K562 (cell line): ENCODE results near the gene GATA2. TPM values are rescaled to one million over a fixed set of nuclear protein-coding genes. Genes with fewer than 3 reads are reported as not detected.

Experiments used
- CBFA2T3 ChIP-seq: fragments of 450-650 bp; IDR thresholded peaks from 2 replicates; pipeline ENCODE4 v1.6.1; 2017
- CHCHD3 ChIP-seq: fragments of 250-450 bp; sonication (Bioruptor Pico); IDR thresholded peaks from 2 replicates; pipeline ENCODE4 v2.1.2; 2022; ENCODE audit warnings: mild to moderate bottlenecking
- ELK1 ChIP-seq: sonication (generic); formaldehyde crosslinking; IDR thresholded peaks from 2 replicates; pipeline ENCODE4 v1.8.1; 2022; ENCODE audit warnings: missing genetic modification reagents
- HMG20A ChIP-seq: fragments of 450-650 bp; formaldehyde crosslinking; conservative IDR thresholded peaks from 2 replicates; pipeline ENCODE4 v1.4.0; 2020; ENCODE audit warnings: mild to moderate bottlenecking, mixed read lengths
- MAFF ChIP-seq: IDR thresholded peaks from 2 replicates; pipeline ENCODE4 v1.6.1; 2012; ENCODE audit warnings: low read length, improper control_type of control experiment
- MIER1 ChIP-seq: fragments of 450-650 bp; IDR thresholded peaks from 2 replicates; pipeline ENCODE4 v1.6.1; 2016; ENCODE audit warnings: antibody characterized with exemption, mild to moderate bottlenecking, low read depth
- NKRF ChIP-seq: fragments of 450-650 bp; IDR thresholded peaks from 2 replicates; pipeline ENCODE4 v1.6.1; 2016; ENCODE audit warnings: borderline replicate concordance
- PHB ChIP-seq: fragments of 250-450 bp; sonication (Bioruptor Pico); IDR thresholded peaks from 2 replicates; pipeline ENCODE4 v1.5.0; 2021
- RBFOX2 ChIP-seq: fragments of 200-400 bp; formaldehyde crosslinking; IDR thresholded peaks from 2 replicates; pipeline ENCODE4 v1.6.1; 2017; ENCODE audit warnings: low read depth, mild to moderate bottlenecking, low read length, moderate library complexity
- SAFB ChIP-seq: fragments of 200-400 bp; formaldehyde crosslinking; IDR thresholded peaks from 2 replicates; pipeline ENCODE4 v1.6.1; 2017; ENCODE audit warnings: low read depth, low read length, borderline replicate concordance
- SIN3A ChIP-seq, 2 experiments: fragments of 150-350 bp in 1 of 2; IDR thresholded peaks; 2 replicates each; pipeline ENCODE4 v1.6.1; 2011 to 2016; ENCODE audit warnings: borderline replicate concordance in 2 of 2, low read depth in 2 of 2, low read length in 2 of 2, mild to moderate bottlenecking in 2 of 2, moderate library complexity in 2 of 2; ENCODE audit not compliant: control insufficient read depth in 1 of 2
- SNAPC5 ChIP-seq: fragments of 250-450 bp; sonication (Bioruptor Pico); IDR thresholded peaks from 2 replicates; pipeline ENCODE4 v1.8.0; 2021; ENCODE audit warnings: moderate library complexity, mild to moderate bottlenecking, inconsistent platforms
- SP2 ChIP-seq: IDR thresholded peaks from 2 replicates; pipeline ENCODE4 v1.6.1; 2011; ENCODE audit warnings: mild to moderate bottlenecking, low read depth, low read length, moderate library complexity; ENCODE audit not compliant: poor library complexity, severe bottlenecking; ENCODE audit errors: extremely low read depth
- ZBTB12 ChIP-seq: fragments of 250-450 bp; sonication (Bioruptor Pico); IDR thresholded peaks from 2 replicates; pipeline ENCODE4 v1.4.0; 2020
- ZHX1 ChIP-seq: fragments of 150-350 bp; conservative IDR thresholded peaks from 2 replicates; pipeline ENCODE4 v1.6.1; 2014; ENCODE audit warnings: low read length
- ZNF280B ChIP-seq: fragments of 250-450 bp; sonication (Bioruptor Pico); IDR thresholded peaks from 2 replicates; pipeline ENCODE4 v1.5.1; 2021; ENCODE audit warnings: mild to moderate bottlenecking
- ZNF384 ChIP-seq: IDR thresholded peaks from 2 replicates; pipeline ENCODE4 v1.6.1; 2012; ENCODE audit warnings: low read depth, low read length, improper control_type of control experiment
- polyA plus RNA-seq, 8 experiments: library from polyadenylated mRNA; depleted of rRNA in 4 of 8; stranded (reverse) in 5 of 8; unstranded in 3 of 8; fragments of >200 nt; fragmentation: Nextera tagmentation in 2 of 8; fragmentation: Illumina TruSeq in 1 of 8; extraction: Ambion mirVana in 2 of 8; extraction: Trizol in 1 of 8; gene quantifications; 2 replicates each; pipeline versions ENCODE4 v1.2.1 to v1.2.3, GENCODE V29; 2011 to 2014; ENCODE audit warnings: inconsistent platforms in 1 of 8, missing spikeins in 1 of 8
- total RNA-seq, 7 experiments: library from RNA; depleted of rRNA in 6 of 7; stranded (reverse); fragments of >200 nt in 6 of 7; fragmentation: Illumina TruSeq in 2 of 7; extraction: Trizol in 2 of 7; gene quantifications; 2 replicates each; pipeline versions ENCODE4 v1.2.1 to v1.2.3, GENCODE V29; 2011 to 2021; ENCODE audit warnings: low replicate concordance in 1 of 7

Gene GATA2
- total and polyA plus RNA-seq, 9 of the 15 experiments (the other 6 are each of a cell fraction or from before 2014, with no cell fraction given), result 8.5 to 218 (median 50.8) TPM

- no peak for TF ChIP-seq ZBTB12
- peak; percentile 88 for TF ChIP-seq RBFOX2
- no peak for TF ChIP-seq CHCHD3 (CRISPR knock-in tag)
- no peak for TF ChIP-seq ELK1
- no peak for TF ChIP-seq HMG20A (CRISPR knock-in tag)
- TF ChIP-seq SP2, result no peak
- TF ChIP-seq SNAPC5 (CRISPR knock-in tag), result no peak
- TF ChIP-seq NKRF, result 0 out of 2 replicates have a peak, but pooled peaks have one; percentile 24
- no peak for TF ChIP-seq ZNF384
- TF ChIP-seq PHB (CRISPR knock-in tag), result no peak
- no peak for TF ChIP-seq ZHX1
- TF ChIP-seq SAFB, result 0 out of 2 replicates have a peak, but pooled peaks have one; percentile 16
- TF ChIP-seq CBFA2T3, result no peak
- TF ChIP-seq MIER1, result no peak
- TF ChIP-seq ZNF280B, result no peak
- peak in 1 of 2 experiments; percentile 65; a peak in 1 of 4 replicates for TF ChIP-seq SIN3A (IDR thresholded peaks at IDR 0.05; ENCODE audit: borderline replicate concordance in 2 of 2, control insufficient read depth in 1 of 2, low read depth in 2 of 2, low read length in 2 of 2)
- TF ChIP-seq MAFF, result no peak
Observed at GRCh38 chr3:128487813-128488635, 5.0 kb downstream of the GATA2 start (continued).
